NCI-H128 (cell line): ENCODE results near the gene TBC1D1.
A peak's percentile ranks its signal among the peaks of the same experiment; 100 is the strongest.

Experiments
- DNase-seq: peaks from one replicate; lab custom pipeline; 2025; ENCODE audit not compliant: unreplicated experiment; lab: John Stamatoyannopoulos, UW

Gene TBC1D1

DNA sequence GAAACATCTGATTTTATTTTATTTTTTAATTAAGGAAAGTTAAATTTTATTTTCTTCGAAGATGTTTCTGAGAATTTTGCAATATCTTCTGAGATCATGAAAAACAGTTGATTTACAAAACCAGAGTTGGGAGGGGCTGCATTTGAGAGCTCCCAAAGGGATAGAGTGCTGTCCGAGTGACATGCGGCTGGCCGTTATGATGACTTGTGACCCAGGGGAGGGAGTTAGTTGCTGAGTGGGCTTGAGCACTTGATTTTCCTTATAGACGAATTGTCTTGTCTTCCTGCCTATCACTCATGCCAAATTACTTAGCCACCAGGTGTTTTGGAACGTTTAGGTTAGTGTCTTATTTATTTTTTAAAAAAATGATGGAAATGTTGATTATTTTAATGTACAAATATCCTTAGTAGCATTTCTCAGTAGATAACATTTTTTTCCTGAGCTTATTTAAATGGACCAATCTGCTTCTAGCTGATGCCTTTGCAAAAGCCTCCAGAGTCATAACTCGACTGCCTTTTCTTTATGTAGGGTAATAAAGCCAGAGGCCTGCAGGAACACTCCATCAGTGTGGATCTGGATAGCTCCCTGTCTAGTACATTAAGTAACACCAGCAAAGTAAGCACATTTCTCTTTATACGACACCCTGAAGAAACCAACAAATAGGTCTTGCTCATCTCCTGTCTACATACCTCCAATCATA, 154.6 kb downstream of the TBC1D1 start:
- no peak for DNase-seq

DNA sequence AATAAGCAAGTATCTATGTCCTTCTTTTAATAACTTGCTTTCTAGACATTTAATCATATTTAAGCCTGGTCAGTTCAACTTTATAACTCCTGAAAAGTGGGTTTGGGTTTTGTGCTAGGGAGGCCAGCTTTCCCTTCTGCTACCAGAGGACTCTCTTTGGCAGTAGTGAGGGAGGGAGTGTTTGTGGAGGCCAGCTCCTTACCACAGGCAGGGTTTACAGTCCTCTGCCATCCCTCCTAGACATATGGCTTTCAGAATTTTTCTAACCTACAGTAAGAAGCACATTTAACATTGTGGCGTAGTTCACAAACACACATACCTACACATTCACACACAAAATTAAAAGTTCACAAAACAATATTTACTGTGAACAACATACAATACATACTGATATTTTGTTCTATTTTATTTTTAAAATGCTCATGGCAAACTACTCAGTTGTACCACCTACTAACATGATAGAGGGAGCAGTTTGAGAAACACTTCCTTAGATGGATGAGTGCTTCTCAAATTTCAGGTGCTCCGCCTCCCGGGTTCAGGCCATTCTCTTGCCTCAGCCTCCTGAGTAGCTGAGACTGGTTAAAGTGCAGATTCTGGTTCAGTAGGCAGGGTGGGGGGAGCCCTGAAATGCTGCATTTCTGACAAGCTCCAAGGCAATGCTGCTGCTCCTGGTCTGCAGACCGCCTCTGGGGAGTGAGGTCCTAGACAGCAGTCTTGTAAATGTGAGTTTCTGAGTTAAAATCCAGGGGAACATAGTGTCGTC, 156.0 kb downstream of the TBC1D1 start:
- DNase-seq = no peak

DNA sequence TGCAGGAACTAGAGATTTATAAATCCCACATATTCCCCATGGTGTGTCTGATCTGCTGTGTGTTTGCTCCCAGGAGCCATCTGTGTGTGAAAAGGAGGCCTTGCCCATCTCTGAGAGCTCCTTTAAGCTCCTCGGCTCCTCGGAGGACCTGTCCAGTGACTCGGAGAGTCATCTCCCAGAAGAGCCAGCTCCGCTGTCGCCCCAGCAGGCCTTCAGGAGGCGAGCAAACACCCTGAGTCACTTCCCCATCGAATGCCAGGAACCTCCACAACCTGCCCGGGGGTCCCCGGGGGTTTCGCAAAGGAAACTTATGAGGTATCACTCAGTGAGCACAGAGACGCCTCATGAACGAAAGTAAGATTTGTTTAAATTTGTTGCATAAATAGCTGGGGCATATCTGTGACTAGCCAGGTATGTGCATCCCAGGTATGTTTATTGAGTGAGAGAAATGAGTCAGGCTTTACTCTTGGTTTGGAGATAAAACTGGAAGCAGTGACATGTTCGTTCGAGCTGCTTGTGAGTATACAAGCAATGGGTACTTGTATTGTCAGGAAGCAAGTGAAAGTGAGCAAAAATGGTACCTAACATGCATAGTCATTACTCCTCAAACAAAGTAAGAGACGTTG, 158.8 kb downstream of the TBC1D1 start:
- no peak for DNase-seq

DNA sequence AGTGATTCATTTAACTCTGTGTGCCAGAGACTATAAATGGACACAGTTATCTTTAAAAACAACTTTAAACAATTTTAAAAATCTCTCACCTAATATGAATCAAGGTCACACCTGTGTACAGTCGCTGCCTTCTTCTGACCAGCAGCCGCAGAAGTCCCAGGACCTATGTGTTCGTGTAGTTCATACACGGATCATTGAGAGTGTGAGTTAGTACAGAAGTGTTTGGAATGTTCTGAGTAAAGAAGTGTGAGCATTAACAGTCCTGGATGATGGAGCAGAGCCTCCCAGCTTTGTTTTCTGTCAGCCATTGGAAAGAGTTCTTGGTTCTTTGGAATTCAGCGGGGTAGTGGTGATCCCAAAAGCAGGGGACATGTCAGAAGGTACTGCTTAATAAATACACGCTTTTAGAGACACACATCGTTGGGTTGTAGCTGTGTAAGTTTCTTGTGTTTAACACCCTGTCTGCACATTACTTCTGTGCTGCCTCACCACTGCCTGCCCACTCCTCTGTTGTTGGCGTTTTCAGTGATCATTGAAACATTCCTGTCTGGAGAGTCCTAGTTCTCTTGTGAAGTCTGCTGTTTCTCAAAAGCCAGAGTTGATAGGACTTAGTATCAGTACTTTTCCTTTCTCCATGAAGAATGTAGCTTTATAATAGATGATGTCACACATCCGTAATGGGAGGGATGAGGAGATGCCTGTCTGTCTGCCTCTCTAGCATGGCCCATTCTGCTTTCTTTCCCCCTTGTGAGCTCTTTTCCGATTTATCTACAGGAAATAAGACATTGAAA, 159.9 kb downstream of the TBC1D1 start:
- no peak for DNase-seq

DNA sequence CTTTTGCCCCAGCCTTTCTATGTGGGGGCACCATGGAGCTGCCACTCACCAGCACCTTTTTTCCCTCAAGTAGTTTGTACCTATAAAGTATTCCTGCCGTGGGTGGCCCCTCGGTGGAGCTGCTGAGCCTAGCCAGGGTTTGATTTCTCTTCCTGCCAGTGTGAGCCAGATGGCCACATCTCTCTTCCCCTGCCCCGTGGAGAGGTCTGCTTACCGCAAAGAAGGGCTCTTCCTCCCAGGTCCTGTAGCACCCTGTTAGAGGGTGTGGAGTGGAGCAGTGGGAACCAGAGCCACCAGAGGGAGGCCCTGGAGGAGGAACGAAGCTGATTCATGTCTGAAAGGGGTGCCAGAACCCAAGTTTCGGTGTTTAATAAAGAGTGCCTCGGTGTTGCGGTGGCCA, 164.7 kb downstream of the TBC1D1 start:
- DNase-seq = no peak

DNA sequence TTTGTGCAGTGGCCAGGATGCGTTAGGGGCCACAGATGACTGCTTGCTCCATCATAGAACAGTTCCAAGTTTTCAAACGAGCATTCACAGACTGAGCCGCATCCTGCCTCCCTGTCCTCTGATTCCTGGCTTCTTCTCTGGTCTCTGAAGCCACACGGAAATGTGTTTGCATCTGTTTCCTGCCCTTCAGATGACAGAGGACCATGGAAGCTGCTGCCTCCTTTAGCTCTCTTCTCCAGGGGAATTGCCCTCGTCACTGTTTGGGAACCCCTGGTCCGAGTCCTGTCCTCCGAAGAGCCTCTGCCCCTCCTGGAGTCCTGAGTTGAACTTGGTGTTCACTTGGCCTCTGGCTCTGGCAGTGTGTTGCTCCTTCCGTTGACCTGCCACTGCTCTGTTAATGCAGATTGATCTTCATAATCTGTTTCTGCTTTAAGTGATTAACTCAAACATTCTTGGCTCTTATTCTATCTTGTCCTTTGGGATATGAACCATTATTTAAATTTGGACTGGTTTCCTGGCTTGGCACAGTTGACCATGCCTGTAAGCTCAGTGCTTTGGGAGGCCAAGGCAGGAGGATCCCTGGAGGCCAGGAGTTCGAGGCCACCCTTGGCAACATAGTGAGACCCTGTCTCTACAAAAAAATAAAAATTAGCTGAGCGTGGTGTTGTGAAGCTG, 165.3 kb downstream of the TBC1D1 start:
- DNase-seq = no peak

DNA sequence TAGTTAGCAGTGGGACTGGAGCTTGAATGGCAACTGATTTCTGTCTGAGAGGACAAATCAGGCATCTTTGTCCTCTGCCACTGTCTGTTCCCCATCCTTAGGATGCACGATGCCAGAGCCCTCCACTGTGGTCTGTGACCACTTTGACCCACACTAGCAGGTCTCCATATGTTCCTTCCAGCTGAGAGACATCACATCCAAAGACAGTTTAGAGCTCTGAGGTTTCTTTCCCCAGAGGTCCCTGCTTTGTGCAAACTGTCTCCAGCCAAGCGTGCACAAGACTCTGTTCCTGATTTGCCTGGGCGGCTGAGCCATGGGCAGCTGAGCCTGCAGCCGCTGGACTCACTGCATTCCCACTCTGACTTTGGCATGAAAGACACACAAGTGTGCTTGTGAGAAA, 167.3 kb downstream of the TBC1D1 start:
- DNase-seq = no peak

DNA sequence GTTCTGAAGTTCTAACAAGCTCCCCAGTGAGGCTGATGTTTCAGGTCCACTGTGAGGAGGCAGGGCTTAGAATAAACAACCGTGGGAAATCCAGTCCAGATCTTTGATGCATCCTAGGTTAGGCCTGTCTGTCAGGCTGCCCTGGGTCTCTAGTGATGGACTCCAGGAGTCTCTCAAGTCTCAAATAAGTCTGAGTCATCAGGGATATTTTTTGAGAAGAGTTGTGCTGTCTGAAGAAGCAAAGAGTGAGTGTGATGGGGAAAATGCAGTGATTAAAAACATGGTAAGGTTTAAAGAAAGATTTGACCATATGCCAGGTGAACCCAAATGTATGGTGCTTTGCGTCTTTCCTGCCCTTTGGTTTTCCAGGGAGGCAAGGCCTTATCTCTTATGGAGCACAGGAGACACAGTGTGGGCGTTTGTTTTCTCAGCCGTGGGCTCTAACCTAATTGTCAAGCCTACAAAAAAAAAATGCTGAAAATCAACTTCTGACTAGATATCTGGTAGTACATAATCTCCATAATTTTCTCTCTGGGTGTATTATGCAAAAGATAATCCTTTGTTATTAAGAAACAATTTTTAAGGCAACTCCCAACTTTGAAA, 170.0 kb downstream of the TBC1D1 start:
- no peak for DNase-seq

DNA sequence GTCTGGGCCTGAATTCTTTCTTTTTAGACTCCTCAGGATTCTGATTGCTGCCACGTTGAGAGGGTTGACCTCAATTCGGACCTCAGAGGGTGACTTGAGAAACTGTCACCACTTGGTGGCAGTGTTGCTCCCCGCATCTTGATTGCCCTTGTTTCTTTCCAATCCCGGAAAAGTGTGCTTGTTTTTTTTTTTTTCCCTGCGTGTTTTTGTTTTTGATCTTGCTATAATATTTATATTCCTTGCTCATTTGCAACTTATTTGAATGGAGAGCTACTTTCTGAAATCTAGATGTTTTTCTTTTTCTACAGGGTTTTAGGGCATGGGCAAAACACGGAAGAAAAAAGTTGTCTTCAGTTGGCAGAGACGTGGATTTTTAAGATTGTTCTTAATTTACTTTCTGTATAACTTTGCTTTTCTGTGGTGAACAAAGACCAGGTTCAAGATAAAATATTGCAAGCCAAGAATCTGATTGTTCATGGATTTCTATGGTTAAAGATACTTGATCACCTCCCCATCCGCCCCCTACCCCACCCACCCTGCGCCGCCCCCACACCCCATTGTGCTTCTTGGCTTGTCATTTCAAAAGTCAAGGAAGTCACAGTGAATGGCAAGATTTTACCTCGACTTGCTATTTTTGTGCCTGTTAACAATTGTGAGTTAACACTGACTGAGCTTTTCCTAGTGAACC, 171.3 kb downstream of the TBC1D1 start:
- DNase-seq = peak; percentile 31

DNA sequence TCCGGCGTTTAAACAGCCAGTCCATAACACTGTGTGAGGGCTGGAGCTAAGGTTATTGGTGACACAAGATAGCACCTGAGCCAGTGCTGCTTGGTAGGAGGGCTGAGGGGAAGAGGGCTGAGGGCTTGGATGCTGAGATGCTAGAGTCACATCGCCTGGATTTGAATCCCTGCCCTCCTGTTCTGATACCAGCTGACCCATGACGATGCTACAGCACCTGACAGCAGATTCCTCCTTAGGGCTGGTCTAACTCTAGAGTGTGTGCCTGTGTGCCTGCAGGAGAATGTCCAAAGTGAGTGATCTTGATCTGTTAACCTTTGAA, 171.9 kb downstream of the TBC1D1 start:
- DNase-seq = no peak

DNA sequence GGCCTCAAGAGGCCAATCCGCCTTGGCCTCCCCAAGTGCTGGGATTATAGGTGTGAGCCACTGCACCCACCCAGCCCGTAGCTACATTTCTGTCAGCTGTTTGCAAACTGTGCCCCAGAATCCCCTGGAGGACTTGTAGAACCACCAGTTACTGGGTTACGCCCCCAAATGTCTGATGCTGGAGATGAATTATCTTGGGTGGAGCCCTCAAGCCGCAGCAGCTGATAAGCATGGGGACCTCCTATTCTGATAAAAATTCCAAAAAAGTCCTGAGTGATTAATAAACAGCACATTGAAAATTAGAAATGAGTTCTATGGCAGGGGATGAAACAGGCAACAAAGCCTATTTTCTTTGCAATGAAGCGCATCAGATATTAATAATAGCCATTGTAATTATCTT, 174.3 kb downstream of the TBC1D1 start:
- DNase-seq = no peak

DNA sequence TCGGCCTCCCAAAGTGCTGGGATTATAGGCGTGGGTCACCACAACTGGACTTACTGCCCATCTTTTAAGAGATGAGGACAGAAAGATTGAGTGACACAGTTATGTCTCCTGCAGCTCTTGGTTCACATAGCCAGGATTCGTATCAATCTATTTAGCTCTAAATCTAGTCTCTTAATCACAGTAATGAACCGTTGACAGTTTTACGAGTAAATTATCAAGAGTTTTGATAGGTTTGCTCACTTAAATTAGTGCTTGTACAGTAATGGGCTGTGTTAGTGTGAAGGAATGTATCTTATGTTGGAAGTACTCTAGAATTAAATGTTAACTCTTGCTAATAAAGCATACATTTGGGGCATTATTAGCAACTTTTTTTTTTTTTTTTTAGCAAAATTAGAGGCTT, 175.0 kb downstream of the TBC1D1 start:
- no peak for DNase-seq

DNA sequence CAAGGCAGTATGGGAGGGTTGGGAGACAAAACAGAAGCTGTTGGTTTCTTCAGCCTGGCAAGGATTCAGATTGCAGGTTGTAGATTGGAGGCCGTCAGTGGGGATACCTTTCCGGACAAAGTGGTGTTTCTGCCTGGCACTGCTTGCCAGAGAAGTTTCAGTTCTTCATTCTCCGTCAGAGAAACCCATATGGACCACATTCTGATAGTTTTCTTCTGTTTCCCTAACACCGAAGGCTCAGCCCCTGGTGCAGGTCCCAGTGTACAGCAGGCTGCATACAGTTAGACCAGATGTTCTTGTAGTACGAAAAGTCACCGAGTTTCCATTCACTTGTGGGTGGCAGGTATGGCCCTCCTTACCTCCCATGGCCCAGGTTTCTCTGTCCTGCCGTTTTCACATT, 176.6 kb downstream of the TBC1D1 start:
- no peak for DNase-seq

DNA sequence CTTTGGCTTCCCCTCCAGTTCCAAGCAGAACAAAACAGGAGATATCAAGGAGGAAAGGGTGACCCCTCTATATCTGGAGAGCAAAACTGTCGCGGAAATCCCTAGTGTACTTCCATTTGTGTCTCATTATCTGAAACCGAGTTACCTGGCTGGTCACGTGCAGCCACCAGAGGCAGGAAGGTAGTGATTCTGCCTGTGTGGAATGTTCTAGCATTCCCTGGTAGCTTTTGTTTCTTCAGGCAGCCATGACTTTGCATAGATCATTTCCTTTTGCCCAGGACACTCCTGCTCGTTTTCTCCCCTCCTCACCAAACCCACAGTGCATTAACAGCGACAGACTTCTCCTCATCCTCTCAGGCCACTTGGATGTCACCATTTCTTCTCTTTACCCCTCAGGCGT, 177.2 kb downstream of the TBC1D1 start:
- no peak for DNase-seq

DNA sequence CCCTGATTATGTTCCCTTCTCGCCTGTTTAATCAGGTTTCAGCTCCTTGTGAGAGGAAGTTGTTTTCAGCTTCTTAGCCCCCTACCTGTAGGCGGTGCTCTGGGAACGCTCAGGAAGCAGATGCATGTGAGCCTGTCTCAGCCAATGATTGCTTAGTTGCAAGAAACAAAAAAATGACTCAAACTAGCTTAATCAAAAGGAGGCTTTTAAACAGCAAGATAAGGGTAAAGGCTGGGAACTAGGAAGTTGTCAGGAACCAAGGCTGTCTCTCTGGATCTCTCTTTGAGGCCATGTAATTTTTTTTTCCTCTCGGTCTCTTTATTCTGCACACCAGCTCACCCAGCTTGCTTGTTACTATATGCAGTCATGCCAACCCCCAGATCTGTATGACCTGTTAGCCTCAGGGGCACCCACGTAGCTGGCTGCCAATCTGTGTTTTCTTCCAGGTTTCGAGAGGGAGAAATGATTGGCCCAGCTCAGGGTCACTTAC, 178.4 kb downstream of the TBC1D1 start:
- DNase-seq = no peak

DNA sequence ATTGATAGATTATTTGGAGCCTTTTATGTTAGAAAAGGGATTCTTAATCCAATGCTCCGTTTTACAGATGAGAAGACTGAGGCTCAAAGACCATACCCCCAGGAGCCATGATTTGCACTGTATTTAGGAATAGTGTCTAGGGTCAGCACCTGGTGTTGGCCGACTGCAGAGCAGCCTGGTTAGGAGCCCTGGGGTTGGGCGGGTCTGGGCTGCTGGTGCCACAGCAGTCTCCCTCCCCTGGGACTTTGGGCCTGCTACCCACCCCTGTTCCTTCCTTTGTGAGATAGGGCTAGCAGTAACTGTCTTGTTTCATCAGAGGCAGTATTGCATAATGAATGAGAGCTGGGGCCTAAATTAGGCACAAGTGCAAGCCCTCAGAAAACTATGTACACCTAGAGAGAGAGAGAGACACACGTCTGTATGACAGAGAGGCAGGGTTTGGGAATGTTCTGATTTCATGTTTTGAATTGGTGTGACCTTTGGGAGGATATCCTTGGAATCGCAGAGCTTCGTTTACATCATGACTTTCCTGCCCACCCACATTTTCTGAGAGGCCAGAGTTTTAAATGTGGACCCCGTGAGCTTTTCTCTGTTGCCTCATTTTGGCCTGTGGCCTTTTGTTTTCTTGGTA, 181.0 kb downstream of the TBC1D1 start:
- no peak for DNase-seq

DNA sequence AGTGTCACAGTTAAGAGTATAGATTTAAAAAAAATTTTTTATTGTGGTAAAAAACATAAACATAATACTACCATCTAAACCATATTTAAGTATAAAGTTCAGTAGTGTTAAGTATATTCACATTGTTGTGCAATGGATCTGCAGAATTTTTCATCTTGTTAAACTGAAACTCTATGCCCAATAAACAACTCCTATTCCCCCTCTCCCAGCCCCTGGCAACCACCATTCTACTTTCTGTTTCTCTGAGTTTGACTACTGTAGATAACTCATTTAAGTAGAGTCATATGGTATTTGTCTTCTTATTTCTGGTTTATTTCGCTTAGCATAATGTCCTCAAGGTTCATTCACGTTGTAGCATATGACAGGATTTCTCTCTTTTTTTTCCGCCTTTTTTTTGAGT, 181.7 kb downstream of the TBC1D1 start:
- DNase-seq = no peak

DNA sequence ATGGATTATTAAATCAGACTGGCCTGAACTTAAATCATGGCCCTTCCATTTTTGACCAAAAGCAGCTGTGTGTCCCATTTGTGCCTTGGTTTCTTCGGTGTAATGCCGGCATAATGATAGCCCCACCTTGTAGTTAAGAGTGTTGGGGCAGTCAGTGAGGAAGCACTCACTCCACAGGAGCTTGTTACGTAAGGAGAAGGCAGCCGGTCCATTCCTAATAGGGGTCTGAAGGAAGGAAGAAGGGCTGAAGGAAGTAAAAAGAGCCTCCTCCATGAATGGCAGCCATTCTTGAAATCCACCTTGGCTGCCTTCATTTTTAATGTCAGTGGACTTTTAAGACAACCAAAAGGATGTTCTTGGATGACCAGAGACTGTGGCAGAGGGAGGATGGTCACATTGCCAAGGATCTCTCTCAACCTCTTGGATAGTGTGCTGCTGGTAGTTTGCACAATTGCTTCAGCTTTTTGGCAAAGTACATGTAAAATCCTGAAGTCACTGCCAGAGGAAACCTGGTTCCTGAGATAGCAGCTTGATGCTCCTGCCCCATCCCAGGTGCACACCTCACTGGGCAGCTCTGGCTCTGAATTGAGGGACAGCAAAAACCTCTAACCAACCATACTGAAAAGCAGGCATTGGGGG, 182.8 kb downstream of the TBC1D1 start:
- DNase-seq = no peak
